ENCODE results near the gene KRTAP4-11.
"Not testable (repeated sequence)": the region's sequence is repeated elsewhere in the genome, so short reads cannot be mapped to it uniquely, and the experiment has no call there.

GRCh38 chr17:41083427-41083826, 34.7 kb downstream of the KRTAP4-11 start:
- not testable (repeated sequence) for TF ChIP-seq CREB5 (CRISPR knock-in tag; IDR thresholded peaks at IDR 0.05; ENCODE audit: low read depth); OSR1 (CRISPR knock-in tag; IDR thresholded peaks at IDR 0.05); RARB (CRISPR knock-in tag; IDR thresholded peaks at IDR 0.05); CSRNP3 (CRISPR knock-in tag; IDR thresholded peaks at IDR 0.05); GLIS3 (CRISPR knock-in tag; IDR thresholded peaks at IDR 0.05); ISL1 (CRISPR knock-in tag; IDR thresholded peaks at IDR 0.05); ZFP30 (CRISPR knock-in tag; IDR thresholded peaks at IDR 0.05); SNAI2 (CRISPR knock-in tag; IDR thresholded peaks at IDR 0.05); POU6F1 (CRISPR knock-in tag; IDR thresholded peaks at IDR 0.05; ENCODE audit: borderline replicate concordance, low read depth)
